ENCODE measurements around the gene SMIM43.

SMIM43 gene

GRCh38 chr4:121794505-121795188 is 29.7 kb upstream of the SMIM43 start:
- 73 to 75% methylated on average over 2 of the region's 5 CpGs for WGBS, 2 experiments (ENCODE audit: insufficient coverage in 2 of 2)
- H3K4me1 ChIP-seq (ENCODE audit: control insufficient read depth, insufficient read depth, low read length, poor library complexity, severe bottlenecking): no peaks in the 10 kb centered on the region

GRCh38 chr4:121792966-121793365 is 28.0 kb upstream of the SMIM43 start:
- WGBS, 2 experiments (ENCODE audit: insufficient coverage in 2 of 2): 60 to 86% methylated on average over 1 of the region's 2 CpGs
- no peaks in the 10 kb centered on the region for H3K9me3 ChIP-seq (ENCODE audit: control insufficient read depth, low read length)
- no peak overlapping the region for H3K4me3 ChIP-seq (ENCODE audit: extremely low read depth, insufficient read depth, low read length, poor library complexity, severe bottlenecking)
- no peak overlapping the region for H3K27ac ChIP-seq (ENCODE audit: low read depth, low read length, severe bottlenecking)
- no peaks in the 10 kb centered on the region for H3K4me1 ChIP-seq (ENCODE audit: control insufficient read depth, insufficient read depth, low read length, poor library complexity, severe bottlenecking)
- no peaks in the 10 kb centered on the region for H3K36me3 ChIP-seq (ENCODE audit: control insufficient read depth, insufficient read depth, low read length)

More at GRCh38 chr4:121794505-121795188, 29.7 kb upstream of the SMIM43 start:
- no peaks in the 10 kb centered on the region for H3K36me3 ChIP-seq (ENCODE audit: control insufficient read depth, insufficient read depth, low read length)
- no peaks in the 10 kb centered on the region for H3K9me3 ChIP-seq (ENCODE audit: control insufficient read depth, low read length)
- H3K4me3 ChIP-seq (ENCODE audit: extremely low read depth, insufficient read depth, low read length, poor library complexity, severe bottlenecking): no peak overlapping the region
- no peak overlapping the region for H3K27ac ChIP-seq (ENCODE audit: low read depth, low read length, severe bottlenecking)

- Histone ChIP-seq H3K9me3 (ENCODE audit: control insufficient read depth, low read length) (no peaks in the 10 kb centered on the region), H3K27ac (ENCODE audit: low read depth, low read length, severe bottlenecking) (no peak overlapping the region), H3K4me3 (ENCODE audit: extremely low read depth, insufficient read depth, low read length, poor library complexity, severe bottlenecking) (no peak overlapping the region), H3K36me3 (ENCODE audit: control insufficient read depth, insufficient read depth, low read length) (no peaks in the 10 kb centered on the region), H3K4me1 (ENCODE audit: control insufficient read depth, insufficient read depth, low read length, poor library complexity, severe bottlenecking) (no peaks in the 10 kb centered on the region)
- 89 to 100% methylated on average over 1 to 4 of the region's 5 CpGs for WGBS, 2 experiments (ENCODE audit: insufficient coverage in 2 of 2)
Measured at GRCh38 chr4:121791481-121791880, 26.5 kb upstream of the SMIM43 start.

- H3K9me3 ChIP-seq (ENCODE audit: control insufficient read depth, low read length): no peaks in the 10 kb centered on the region
- no peak overlapping the region for H3K4me3 ChIP-seq (ENCODE audit: extremely low read depth, insufficient read depth, low read length, poor library complexity, severe bottlenecking)
- no peaks in the 10 kb centered on the region for H3K36me3 ChIP-seq (ENCODE audit: control insufficient read depth, insufficient read depth, low read length)
- H3K27ac ChIP-seq (ENCODE audit: low read depth, low read length, severe bottlenecking): no peak overlapping the region
- no peaks in the 10 kb centered on the region for H3K4me1 ChIP-seq (ENCODE audit: control insufficient read depth, insufficient read depth, low read length, poor library complexity, severe bottlenecking)
Measured at GRCh38 chr4:121790976-121791375, 26.0 kb upstream of the SMIM43 start.

- H3K36me3 ChIP-seq (ENCODE audit: control insufficient read depth, insufficient read depth, low read length): no peaks in the 10 kb centered on the region
- H3K9me3 ChIP-seq (ENCODE audit: control insufficient read depth, low read length): no peaks in the 10 kb centered on the region
- no peaks in the 10 kb centered on the region for H3K4me1 ChIP-seq (ENCODE audit: control insufficient read depth, insufficient read depth, low read length, poor library complexity, severe bottlenecking)
- WGBS, 2 experiments (ENCODE audit: insufficient coverage in 2 of 2): no CpG with 5 or more reads among the region's 3 CpGs
- H3K4me3 ChIP-seq (ENCODE audit: extremely low read depth, insufficient read depth, low read length, poor library complexity, severe bottlenecking): no peak overlapping the region
- H3K27ac ChIP-seq (ENCODE audit: low read depth, low read length, severe bottlenecking): no peak overlapping the region
Measured at GRCh38 chr4:121789960-121790829, 25.2 kb upstream of the SMIM43 start.

GRCh38 chr4:121789455-121789854 is 24.5 kb upstream of the SMIM43 start:
- Histone ChIP-seq H3K27ac (ENCODE audit: low read depth, low read length, severe bottlenecking) (no peak overlapping the region), H3K36me3 (ENCODE audit: control insufficient read depth, insufficient read depth, low read length) (no peaks in the 10 kb centered on the region), H3K9me3 (ENCODE audit: control insufficient read depth, low read length) (no peaks in the 10 kb centered on the region), H3K4me1 (ENCODE audit: control insufficient read depth, insufficient read depth, low read length, poor library complexity, severe bottlenecking) (no peaks in the 10 kb centered on the region), H3K4me3 (ENCODE audit: extremely low read depth, insufficient read depth, low read length, poor library complexity, severe bottlenecking) (no peak overlapping the region)
- WGBS, 2 experiments (ENCODE audit: insufficient coverage in 2 of 2): 100% methylated on average over 1 of the region's 1 CpG; no CpG with 5 or more reads in 1 of the 2 experiments

DNA sequence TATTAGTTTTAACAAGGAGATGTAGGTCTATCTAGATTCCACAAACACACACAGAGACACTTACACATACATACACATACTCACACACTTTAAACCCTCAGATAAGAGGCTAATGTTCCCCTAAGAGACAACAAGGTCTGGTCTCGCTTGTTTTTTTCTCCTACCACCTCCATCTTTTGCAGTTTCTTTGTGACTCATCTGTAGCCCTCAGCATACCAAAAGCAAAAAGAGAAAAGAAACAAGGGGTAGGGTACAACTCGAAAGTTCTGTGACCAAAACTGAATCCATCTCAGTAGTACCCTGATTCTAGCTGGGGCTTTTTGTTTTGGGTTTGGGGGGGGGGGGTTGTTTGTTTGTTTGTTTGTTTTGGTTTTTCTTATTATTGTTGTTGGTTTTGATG is 23.9 kb upstream of the SMIM43 start:
- Histone ChIP-seq H3K4me1 (ENCODE audit: control insufficient read depth, insufficient read depth, low read length, poor library complexity, severe bottlenecking) (no peaks in the 10 kb centered on the region), H3K4me3 (ENCODE audit: extremely low read depth, insufficient read depth, low read length, poor library complexity, severe bottlenecking) (no peak overlapping the region)
- 80 to 83% methylated on average over 1 of the region's 2 CpGs for WGBS, 2 experiments (ENCODE audit: insufficient coverage in 2 of 2)

DNA sequence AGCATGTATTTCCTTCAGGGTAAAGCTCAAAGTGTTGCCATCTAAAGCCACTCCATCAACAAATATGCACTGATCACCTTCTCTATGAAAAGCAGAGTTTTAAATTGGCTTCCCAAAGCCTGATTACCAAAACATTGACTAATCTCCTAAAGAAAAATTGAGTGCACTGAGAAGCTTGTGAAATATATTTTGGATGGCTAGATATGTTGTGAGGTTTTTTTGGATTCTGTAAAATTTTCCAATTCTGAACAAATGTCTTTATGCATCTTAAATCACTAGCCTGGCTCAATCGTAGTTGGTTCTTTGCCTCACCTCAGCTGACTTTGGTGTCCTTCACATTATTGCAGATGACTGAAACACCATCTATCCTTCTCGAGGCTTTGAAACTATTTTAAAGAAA is 21.3 kb upstream of the SMIM43 start:
- Histone ChIP-seq H3K27ac (ENCODE audit: low read depth, low read length, severe bottlenecking) (no peak overlapping the region), H3K36me3 (ENCODE audit: control insufficient read depth, insufficient read depth, low read length) (no peaks in the 10 kb centered on the region), H3K4me3 (ENCODE audit: extremely low read depth, insufficient read depth, low read length, poor library complexity, severe bottlenecking) (no peak overlapping the region), H3K9me3 (ENCODE audit: control insufficient read depth, low read length) (no peaks in the 10 kb centered on the region), H3K4me1 (ENCODE audit: control insufficient read depth, insufficient read depth, low read length, poor library complexity, severe bottlenecking) (no peaks in the 10 kb centered on the region)
- WGBS, 2 experiments (ENCODE audit: insufficient coverage in 2 of 2): 73% methylated on average over 1 of the region's 2 CpGs; no CpG with 5 or more reads in 1 of the 2 experiments

More for the DNA sequence above, 23.9 kb upstream of the SMIM43 start:
- H3K36me3 ChIP-seq (ENCODE audit: control insufficient read depth, insufficient read depth, low read length): no peaks in the 10 kb centered on the region
- no peak overlapping the region for H3K27ac ChIP-seq (ENCODE audit: low read depth, low read length, severe bottlenecking)
- no peaks in the 10 kb centered on the region for H3K9me3 ChIP-seq (ENCODE audit: control insufficient read depth, low read length)

DNA sequence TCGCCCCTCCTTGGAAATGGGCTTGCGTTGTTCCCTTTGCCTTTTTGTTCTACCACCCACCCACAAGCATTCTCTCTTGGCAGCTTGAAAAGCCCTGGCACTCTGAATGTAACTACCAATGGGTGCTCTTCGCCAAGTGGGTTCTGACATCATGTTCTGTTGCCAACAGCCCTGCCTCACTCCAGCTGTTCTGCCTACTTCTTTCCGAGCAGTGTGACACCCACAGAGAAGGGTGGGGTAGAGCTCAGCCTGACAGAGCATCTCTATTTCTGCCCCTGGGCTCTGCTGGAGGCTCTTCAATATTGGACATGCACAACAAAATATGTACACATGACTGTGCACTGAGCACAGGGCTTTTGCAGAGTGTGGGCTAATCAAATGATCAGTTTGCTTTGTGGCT is 20.5 kb upstream of the SMIM43 start:
- Histone ChIP-seq H3K9me3 (ENCODE audit: control insufficient read depth, low read length) (no peaks in the 10 kb centered on the region), H3K27ac (ENCODE audit: low read depth, low read length, severe bottlenecking) (no peak overlapping the region), H3K4me3 (ENCODE audit: extremely low read depth, insufficient read depth, low read length, poor library complexity, severe bottlenecking) (no peak overlapping the region), H3K36me3 (ENCODE audit: control insufficient read depth, insufficient read depth, low read length) (no peaks in the 10 kb centered on the region), H3K4me1 (ENCODE audit: control insufficient read depth, insufficient read depth, low read length, poor library complexity, severe bottlenecking) (no peaks in the 10 kb centered on the region)
- WGBS, 2 experiments (ENCODE audit: insufficient coverage in 2 of 2): 89 to 93% methylated on average over 2 to 3 of the region's 4 CpGs

DNA sequence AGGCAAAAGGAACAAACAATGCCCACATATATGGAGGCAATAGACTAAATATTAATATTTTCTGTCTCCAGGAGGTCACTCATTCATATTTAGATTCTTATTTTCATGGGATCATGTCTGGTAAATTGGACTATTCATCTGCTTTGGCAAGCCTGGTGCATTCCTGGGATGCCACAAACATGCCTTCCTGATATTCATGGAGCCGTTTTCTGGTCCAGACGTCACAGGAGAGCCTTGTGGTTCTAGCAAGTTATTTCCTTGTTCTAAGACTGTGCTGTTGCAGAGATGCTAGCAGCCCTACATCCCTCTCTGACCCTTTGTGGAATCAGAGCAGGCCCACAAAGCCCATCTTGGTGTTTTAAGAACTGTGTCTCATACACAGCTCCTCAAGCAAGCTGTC is 20.0 kb upstream of the SMIM43 start:
- WGBS, 2 experiments (ENCODE audit: insufficient coverage in 2 of 2): 80 to 92% methylated on average over 2 of the region's 2 CpGs

DNA sequence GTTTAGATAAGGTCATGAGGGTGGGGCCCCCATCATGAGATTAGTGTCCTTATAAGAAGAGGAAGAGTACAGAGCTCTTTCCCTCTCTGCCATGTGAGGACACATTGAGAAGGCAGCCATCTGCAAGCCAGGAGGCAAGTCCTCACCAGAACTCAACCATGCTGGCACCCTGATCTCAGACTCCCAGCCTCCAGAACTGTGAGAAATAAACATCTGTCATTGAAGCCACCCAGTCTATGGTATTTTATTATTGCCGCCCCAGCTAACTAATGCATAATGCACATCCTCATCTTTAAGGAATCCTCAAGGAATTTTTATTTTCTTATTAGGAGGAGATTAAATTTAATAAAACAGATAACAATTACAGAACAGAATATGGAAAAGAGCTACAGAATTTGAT is 19.4 kb upstream of the SMIM43 start:
- H3K9me3 ChIP-seq (ENCODE audit: control insufficient read depth, low read length): no peaks in the 10 kb centered on the region
- no peak overlapping the region for H3K27ac ChIP-seq (ENCODE audit: low read depth, low read length, severe bottlenecking)
- H3K36me3 ChIP-seq (ENCODE audit: control insufficient read depth, insufficient read depth, low read length): no peaks in the 10 kb centered on the region
- whole genome bisulfite sequencing, 2 experiments (ENCODE audit: insufficient coverage in 2 of 2): no CpG with 5 or more reads among the region's 1 CpG
- no peak overlapping the region for H3K4me3 ChIP-seq (ENCODE audit: extremely low read depth, insufficient read depth, low read length, poor library complexity, severe bottlenecking)
- no peaks in the 10 kb centered on the region for H3K4me1 ChIP-seq (ENCODE audit: control insufficient read depth, insufficient read depth, low read length, poor library complexity, severe bottlenecking)

More for the DNA sequence above, 20.0 kb upstream of the SMIM43 start:
- H3K9me3 ChIP-seq (ENCODE audit: control insufficient read depth, low read length): no peaks in the 10 kb centered on the region
- no peaks in the 10 kb centered on the region for H3K36me3 ChIP-seq (ENCODE audit: control insufficient read depth, insufficient read depth, low read length)
- H3K27ac ChIP-seq (ENCODE audit: low read depth, low read length, severe bottlenecking): no peak overlapping the region
- no peaks in the 10 kb centered on the region for H3K4me1 ChIP-seq (ENCODE audit: control insufficient read depth, insufficient read depth, low read length, poor library complexity, severe bottlenecking)
- no peak overlapping the region for H3K4me3 ChIP-seq (ENCODE audit: extremely low read depth, insufficient read depth, low read length, poor library complexity, severe bottlenecking)

All from mesodermal cell (in vitro differentiated cells).